Natural killer cell (primary cell): Measurements from ENCODE around the gene RPRD1B. TPM values are rescaled to one million over a fixed set of nuclear protein-coding genes. Genes with fewer than 3 reads are reported as not detected.

Experiments used
- ATAC-seq, 3 donors: fragments of 150-1000 bp in 2 of 3; fragments of 200-7000 bp in 1 of 3; cut with Tn5 transposase; 1 replicate in 1 of 3; 2 replicates in 2 of 3; pipeline ENCODE4 v1.10.0; 2021; ENCODE audit warnings: mild to moderate bottlenecking in 2 of 3, moderate library complexity in 2 of 3
- DNase-seq, 2 donors: peaks; one replicate each; pipeline versions ENCODE4 v3.0.0 to v3.0.0-alpha.2; 2013 to 2021; ENCODE audit warnings: mixed read lengths in 1 of 2
- H3K27ac ChIP-seq: one replicate; pipeline ENCODE4 v1.5.1; 2013; ENCODE audit warnings: mild to moderate bottlenecking, low read length
- H3K27me3 ChIP-seq: one replicate; pipeline ENCODE4 v1.6.1; 2013; ENCODE audit warnings: low read length; ENCODE audit not compliant: control insufficient read depth, insufficient read depth
- H3K36me3 ChIP-seq: one replicate; pipeline ENCODE4 v1.6.1; 2013; ENCODE audit warnings: low read length; ENCODE audit not compliant: control insufficient read depth, insufficient read depth
- H3K4me1 ChIP-seq: one replicate; pipeline ENCODE4 v1.6.1; 2013; ENCODE audit warnings: low read length; ENCODE audit not compliant: control insufficient read depth, insufficient read depth
- H3K4me3 ChIP-seq: one replicate; pipeline ENCODE4 v1.5.1; 2013; ENCODE audit warnings: low read length
- H3K9me3 ChIP-seq: one replicate; pipeline ENCODE4 v1.6.1; 2013; ENCODE audit warnings: low read length; ENCODE audit not compliant: control insufficient read depth, insufficient read depth
- H3K27ac Mint-ChIP-seq, 2 donors: one replicate each; pipeline ENCODE4 v1.8.0; 2022; ENCODE audit warnings: mild to moderate bottlenecking in 2 of 2, mixed read lengths in 2 of 2, moderate library complexity in 1 of 2
- H3K27me3 Mint-ChIP-seq, 2 donors: one replicate each; pipeline ENCODE4 v1.8.0; 2022; ENCODE audit warnings: low read depth in 2 of 2, mixed read lengths in 2 of 2
- H3K36me3 Mint-ChIP-seq: one replicate; pipeline ENCODE4 v1.8.0; 2022; ENCODE audit warnings: mixed read lengths
- H3K4me1 Mint-ChIP-seq, 2 donors: one replicate each; pipeline ENCODE4 v1.8.0; 2022; ENCODE audit warnings: mixed read lengths in 2 of 2
- H3K4me3 Mint-ChIP-seq: one replicate; pipeline ENCODE4 v1.8.0; 2022; ENCODE audit warnings: mild to moderate bottlenecking, moderate library complexity, mixed read lengths
- H3K9me3 Mint-ChIP-seq, 2 donors: one replicate each; pipeline ENCODE4 v1.8.0; 2022; ENCODE audit warnings: mixed read lengths in 2 of 2
- CTCF ChIP-seq: fragments of 200-600 bp; IDR thresholded peaks from one replicate; pipeline ENCODE4 v1.8.0; 2022; ENCODE audit warnings: antibody characterized with exemption
- WGBS: methylation state at CpG from one replicate; pipeline ENCODE4 v1.1.7; 2013; ENCODE audit warnings: missing lambda C conversion rate; ENCODE audit not compliant: insufficient coverage; 5-methylcytosine and 5-hydroxymethylcytosine counted together
- intact Hi-C: fragments of 100-400 bp; cut with micrococcal nuclease; formaldehyde crosslinking; loops from one replicate; pipeline ENCODE4 v1.14.2; 2022
- total RNA-seq, 4 donors: library from RNA; stranded (reverse); fragments of 120-200 nt in 1 of 4; gene quantifications; one replicate each; pipeline versions ENCODE4 v1.2.3 to v1.2.4, GENCODE V29; 2013 to 2022

RPRD1B gene
- total RNA-seq, 3 donors from 2014 or later (not counting 1 experiment from before 2014, with no cell fraction given): 75.8 to 87.3 (median 77.6) TPM

GRCh38 chr20:38117205-38117604 lies 83.7 kb downstream of the RPRD1B start:
- no peaks in the 10 kb centered on the region for H3K27me3 Mint-ChIP-seq
- Histone ChIP-seq H3K27me3 (no peaks in the 10 kb centered on the region), H3K27ac (no peak overlapping the region), H3K4me1 (no peaks in the 10 kb centered on the region), H3K36me3 (no peaks in the 10 kb centered on the region), H3K9me3 (no peaks in the 10 kb centered on the region), H3K4me3 (no peak overlapping the region)
- DNase-seq: no peak
- intact Hi-C loops: loop anchor here (5.0 kb wide), 1 partner anchor 60 kb away; no protein-coding TSS in a partner anchor
- no peak overlapping the region for H3K27ac Mint-ChIP-seq
- ATAC-seq: no peak
- no peaks in the 10 kb centered on the region for H3K36me3 Mint-ChIP-seq
- H3K4me3 Mint-ChIP-seq: no peak overlapping the region
- WGBS: 76% methylated on average over 1 of the region's 2 CpGs
- no peak for TF ChIP-seq CTCF
- no peaks in the 10 kb centered on the region for H3K9me3 Mint-ChIP-seq
- H3K4me1 Mint-ChIP-seq: no peaks in the 10 kb centered on the region

- Histone ChIP-seq H3K36me3 (no peaks in the 10 kb centered on the region), H3K4me1 (no peaks in the 10 kb centered on the region), H3K4me3 (no peak overlapping the region), H3K9me3 (no peaks in the 10 kb centered on the region), H3K27ac (no peak overlapping the region), H3K27me3 (no peaks in the 10 kb centered on the region)
- WGBS: 90% methylated on average over 3 of the region's 3 CpGs
- no peak overlapping the region for H3K4me3 Mint-ChIP-seq
- no peaks in the 10 kb centered on the region for H3K36me3 Mint-ChIP-seq
- no peaks in the 10 kb centered on the region for H3K4me1 Mint-ChIP-seq
- intact Hi-C loops: loop anchor here (5.0 kb wide), 1 partner anchor 60 kb away; no protein-coding TSS in a partner anchor
- DNase-seq (no peak), ATAC-seq (no peak)
- no peak overlapping the region for H3K27ac Mint-ChIP-seq
- no peak for TF ChIP-seq CTCF
- H3K9me3 Mint-ChIP-seq: no peaks in the 10 kb centered on the region
- H3K27me3 Mint-ChIP-seq: no peaks in the 10 kb centered on the region
These were observed 84.1 kb downstream of the RPRD1B start for GRCh38 chr20:38117635-38118034.

GRCh38 chr20:38119446-38119845 lies 85.9 kb downstream of the RPRD1B start:
- Mint-ChIP-seq H3K4me1 (no peaks in the 10 kb centered on the region), H3K4me3 (no peak overlapping the region), H3K36me3 (no peaks in the 10 kb centered on the region), H3K9me3 (no peaks in the 10 kb centered on the region), H3K27ac (no peak overlapping the region), H3K27me3 (no peaks in the 10 kb centered on the region)
- H3K9me3 ChIP-seq: no peaks in the 10 kb centered on the region
- TF ChIP-seq CTCF: no peak
- no peaks in the 10 kb centered on the region for H3K27me3 ChIP-seq
- no peak overlapping the region for H3K4me3 ChIP-seq
- intact Hi-C loops: loop anchor here (5.0 kb wide), 1 partner anchor 62 kb away; no protein-coding TSS in a partner anchor
- 93% methylated on average over 6 of the region's 6 CpGs for WGBS
- no peaks in the 10 kb centered on the region for H3K4me1 ChIP-seq
- ATAC-seq (no peak), DNase-seq (no peak)
- H3K36me3 ChIP-seq: no peaks in the 10 kb centered on the region
- no peak overlapping the region for H3K27ac ChIP-seq

GRCh38 chr20:38120625-38120988 lies 87.1 kb downstream of the RPRD1B start:
- no peaks in the 10 kb centered on the region for H3K9me3 Mint-ChIP-seq
- H3K27me3 Mint-ChIP-seq: no peaks in the 10 kb centered on the region
- Histone ChIP-seq H3K27me3 (no peaks in the 10 kb centered on the region), H3K9me3 (no peaks in the 10 kb centered on the region), H3K36me3 (no peaks in the 10 kb centered on the region), H3K4me1 (no peaks in the 10 kb centered on the region), H3K27ac (no peak overlapping the region), H3K4me3 (no peak overlapping the region)
- WGBS: 95% methylated on average over 3 of the region's 4 CpGs
- H3K4me1 Mint-ChIP-seq: no peaks in the 10 kb centered on the region
- no peak for ATAC-seq
- no peak for TF ChIP-seq CTCF
- no peaks in the 10 kb centered on the region for H3K36me3 Mint-ChIP-seq
- H3K27ac Mint-ChIP-seq: no peak overlapping the region
- no peak overlapping the region for H3K4me3 Mint-ChIP-seq
- intact Hi-C loops: no loop called here
- DNase-seq: no peak
